Mononuclear cell (primary cell): ENCODE measurements around the gene EPC1. TPM values are rescaled to one million over a fixed set of nuclear protein-coding genes. Genes with fewer than 3 reads are reported as not detected.
"Not testable (repeated sequence)": the region's sequence is repeated elsewhere in the genome, so short reads cannot be mapped to it uniquely, and the experiment has no call there.

ENCODE experiments used
- H3K27me3 ChIP-seq: 2 replicates; pipeline ENCODE4 v1.6.0; 2011; ENCODE audit warnings: low read length, control low read depth; ENCODE audit not compliant: insufficient read depth
- H3K4me1 ChIP-seq: 2 replicates; pipeline ENCODE4 v1.5.1; 2011; ENCODE audit warnings: mild to moderate bottlenecking, low read length, control low read depth; ENCODE audit not compliant: insufficient read depth
- H3K4me3 ChIP-seq: 2 replicates; pipeline ENCODE4 v1.5.1; 2011; ENCODE audit warnings: mild to moderate bottlenecking, low read length, moderate library complexity
- H3K9me3 ChIP-seq: 2 replicates; pipeline ENCODE4 v1.5.1; 2011; ENCODE audit warnings: low read depth, mild to moderate bottlenecking, control low read depth, low read length
- total RNA-seq: library from RNA; depleted of rRNA; stranded (reverse); fragments of >200 nt; gene quantifications from one replicate; pipeline ENCODE4 v1.2.3, GENCODE V29; 2012

EPC1 gene
- total RNA-seq, 1 donor: 194 TPM

DNA sequence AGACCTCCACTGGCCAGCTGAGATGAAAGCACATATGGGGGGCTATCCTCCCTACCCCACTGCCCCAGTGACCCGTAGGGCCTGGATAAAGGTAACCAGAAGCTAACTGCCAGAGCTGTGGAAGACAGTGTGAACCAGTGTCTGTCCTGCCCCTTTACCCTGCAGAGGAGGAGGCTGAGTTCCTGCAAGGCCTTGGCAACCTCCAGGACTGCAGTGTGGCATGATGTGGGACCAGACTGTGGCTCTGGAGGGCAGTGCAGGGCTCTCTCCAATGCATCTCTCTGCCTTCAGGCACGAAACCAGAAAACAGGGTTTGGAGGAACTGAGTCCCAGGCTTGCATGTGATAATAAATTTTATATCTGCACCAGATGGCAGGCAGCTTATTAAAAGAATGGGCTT, 93.1 kb downstream of the EPC1 start:
- H3K4me3 ChIP-seq: no peak overlapping the region
- peaks cover 13% of the 10 kb centered on the region for H3K4me1 ChIP-seq
- no peaks in the 10 kb centered on the region for H3K27me3 ChIP-seq
- H3K9me3 ChIP-seq: no peaks in the 10 kb centered on the region

DNA sequence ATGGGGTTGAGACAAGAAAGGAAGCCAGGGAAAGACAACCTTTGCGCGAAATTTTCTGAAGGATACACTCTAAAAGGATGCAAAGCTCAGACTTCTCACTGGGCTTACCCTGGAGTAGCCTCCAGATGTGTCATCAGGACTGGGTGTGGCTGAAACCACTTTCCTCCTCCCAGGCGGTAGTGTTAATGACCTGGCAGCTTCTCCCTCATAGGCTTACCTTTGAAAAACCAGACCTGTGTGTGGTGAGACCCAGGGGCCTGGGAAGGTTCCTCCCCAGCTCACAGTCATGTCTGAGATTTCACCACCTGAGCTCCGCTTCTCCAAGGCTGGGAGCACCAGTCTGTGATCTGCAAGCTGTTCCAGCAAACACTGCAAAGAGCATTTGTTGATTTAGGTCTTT, 93.7 kb downstream of the EPC1 start:
- H3K4me1 ChIP-seq: peaks cover 13% of the 10 kb centered on the region
- no peaks in the 10 kb centered on the region for H3K27me3 ChIP-seq
- no peak overlapping the region for H3K4me3 ChIP-seq
- no peaks in the 10 kb centered on the region for H3K9me3 ChIP-seq

DNA sequence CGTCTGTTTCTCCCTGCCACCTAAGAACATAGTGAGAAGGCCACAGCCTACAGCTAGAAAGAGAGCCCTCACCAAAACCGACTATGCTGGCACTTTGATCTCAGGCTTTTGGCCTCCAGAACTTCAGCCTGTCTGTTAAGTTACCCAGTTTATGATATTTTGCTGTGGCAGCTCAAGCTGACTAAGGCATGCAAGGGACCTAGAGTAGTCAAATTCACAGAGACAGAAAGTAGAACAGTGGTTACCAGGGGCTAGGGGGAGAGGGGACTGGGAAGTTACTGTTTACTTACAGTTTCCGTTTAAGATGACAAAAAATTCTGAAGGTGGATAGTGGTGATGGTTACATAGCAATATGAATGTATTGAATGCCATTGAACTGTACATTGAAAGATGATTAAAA, 96.5 kb downstream of the EPC1 start:
- not testable (repeated sequence) for H3K4me3 ChIP-seq, H3K27me3 ChIP-seq, H3K9me3 ChIP-seq, H3K4me1 ChIP-seq

DNA sequence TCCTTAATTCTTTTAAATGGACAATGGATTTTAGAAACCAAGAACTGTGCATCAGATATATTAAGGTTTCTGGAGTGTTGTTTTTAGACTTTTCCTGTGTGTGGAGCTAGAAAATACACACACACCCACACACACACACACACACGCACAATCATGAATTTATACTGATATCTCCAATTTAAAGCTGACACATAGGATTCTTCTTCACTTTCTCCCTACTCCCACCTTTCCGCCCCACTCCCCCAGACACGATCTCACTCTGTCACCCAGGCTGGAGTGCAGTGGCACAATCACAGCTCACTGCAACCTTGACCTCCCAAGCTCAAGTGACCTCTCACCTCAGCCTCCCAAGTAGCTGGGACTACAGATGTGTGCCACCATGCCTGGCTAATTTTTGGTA, 100.3 kb downstream of the EPC1 start:
- Histone ChIP-seq H3K4me3 (no peak overlapping the region), H3K4me1 (no peaks in the 10 kb centered on the region), H3K27me3 (no peaks in the 10 kb centered on the region), H3K9me3 (no peaks in the 10 kb centered on the region)

DNA sequence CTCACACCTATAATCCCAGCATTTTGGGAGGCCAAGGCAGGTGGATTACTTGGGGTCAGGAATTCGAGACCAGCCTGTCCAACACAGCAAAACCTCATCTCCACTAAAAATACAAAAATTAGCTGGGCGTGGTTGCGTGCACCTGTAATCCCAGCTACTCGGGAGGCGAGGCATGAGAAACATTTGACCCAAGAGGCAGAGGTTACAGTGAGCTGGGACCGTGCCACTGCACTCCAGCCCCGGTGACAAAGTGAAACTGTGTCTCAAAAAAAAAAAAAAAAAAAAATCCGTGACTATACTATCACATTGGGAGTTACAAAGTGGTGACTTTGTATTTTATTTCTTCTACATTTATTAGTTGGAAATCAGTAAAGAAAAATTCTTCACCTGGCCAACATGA, 101.2 kb downstream of the EPC1 start:
- no peaks in the 10 kb centered on the region for H3K9me3 ChIP-seq
- H3K27me3 ChIP-seq: no peaks in the 10 kb centered on the region
- no peak overlapping the region for H3K4me3 ChIP-seq
- H3K4me1 ChIP-seq: no peaks in the 10 kb centered on the region

DNA sequence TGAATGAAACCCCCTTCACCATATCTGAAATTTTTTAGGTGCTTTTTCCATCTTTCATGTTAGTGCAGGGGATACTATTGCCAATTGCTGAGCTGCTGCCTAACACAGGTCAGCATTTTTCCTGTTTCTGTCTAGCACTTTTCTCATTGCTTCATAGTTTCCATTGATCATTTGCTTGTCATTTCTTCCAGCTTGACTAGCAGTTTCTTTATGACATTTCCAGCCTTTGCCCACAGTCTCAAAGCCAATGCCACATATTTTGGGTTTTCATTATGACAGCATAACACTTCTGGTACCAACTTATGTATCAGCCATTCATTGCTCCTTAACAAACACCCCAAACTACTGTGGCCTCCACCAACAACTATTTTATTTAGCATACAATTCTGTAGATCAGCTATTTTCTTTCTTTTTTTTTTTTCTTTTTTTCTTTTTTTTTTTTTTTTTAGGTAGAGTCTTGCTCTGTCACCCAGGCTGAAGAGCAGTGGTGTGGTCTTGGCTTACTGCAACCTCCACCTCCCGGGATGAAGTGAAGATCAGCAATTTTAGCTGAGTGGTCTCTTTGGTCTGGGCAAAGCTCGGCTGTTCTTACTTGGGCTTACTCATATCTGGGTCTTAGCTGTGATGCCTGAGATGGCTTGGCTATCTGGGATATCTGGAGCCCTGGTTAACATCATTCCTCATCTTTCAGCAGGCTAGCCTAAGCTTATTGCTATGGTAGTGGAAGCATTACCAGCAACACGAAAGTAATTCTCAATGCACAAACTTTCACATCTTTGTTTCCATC, 102.3 kb downstream of the EPC1 start:
- Histone ChIP-seq H3K4me3 (no peak overlapping the region), H3K27me3 (no peaks in the 10 kb centered on the region), H3K4me1 (peaks cover 10% of the 10 kb centered on the region), H3K9me3 (no peaks in the 10 kb centered on the region)

DNA sequence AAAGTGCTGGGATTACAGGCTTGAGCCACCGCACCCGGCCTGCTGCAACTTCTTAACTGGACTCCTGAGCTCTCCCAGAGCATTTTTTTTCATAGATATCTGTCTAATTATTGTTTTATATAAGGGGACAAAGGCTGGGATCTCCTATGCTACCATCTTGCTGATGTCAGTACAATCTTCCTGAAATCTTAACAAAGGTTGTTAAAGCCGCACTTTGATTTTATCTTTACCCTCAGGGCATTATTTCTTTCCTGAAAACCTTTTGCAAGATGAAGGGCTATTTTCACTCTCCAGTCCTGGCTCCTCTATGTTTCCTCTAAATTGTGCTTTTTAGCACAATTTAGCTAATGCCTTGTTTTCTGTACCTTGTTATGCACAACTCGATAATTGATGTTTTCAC, 102.9 kb downstream of the EPC1 start:
- H3K4me1 ChIP-seq: peaks cover 10% of the 10 kb centered on the region
- H3K4me3 ChIP-seq: no peak overlapping the region
- no peaks in the 10 kb centered on the region for H3K27me3 ChIP-seq
- H3K9me3 ChIP-seq: no peaks in the 10 kb centered on the region

DNA sequence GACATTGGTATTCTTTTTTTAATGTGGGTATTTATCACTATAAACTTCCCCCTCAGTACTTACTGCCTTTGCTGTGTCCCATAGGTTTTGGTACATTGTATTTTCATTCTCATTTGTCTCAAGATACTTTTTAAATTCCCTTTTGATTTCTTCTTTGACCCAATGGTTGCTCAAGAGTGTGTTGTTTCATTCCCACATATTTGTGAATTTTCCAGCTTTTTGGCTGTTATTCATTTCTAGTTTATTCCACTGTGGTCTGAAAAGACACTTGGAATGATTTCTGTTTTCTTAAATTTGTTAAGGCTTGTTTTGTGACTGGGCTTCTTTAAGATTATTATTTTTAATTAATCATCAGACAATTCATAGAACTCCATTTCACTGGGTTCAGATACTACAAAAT, 105.0 kb downstream of the EPC1 start:
- H3K9me3 ChIP-seq: no peaks in the 10 kb centered on the region
- H3K4me1 ChIP-seq: peaks cover 10% of the 10 kb centered on the region
- H3K4me3 ChIP-seq: no peak overlapping the region
- H3K27me3 ChIP-seq: no peaks in the 10 kb centered on the region

DNA sequence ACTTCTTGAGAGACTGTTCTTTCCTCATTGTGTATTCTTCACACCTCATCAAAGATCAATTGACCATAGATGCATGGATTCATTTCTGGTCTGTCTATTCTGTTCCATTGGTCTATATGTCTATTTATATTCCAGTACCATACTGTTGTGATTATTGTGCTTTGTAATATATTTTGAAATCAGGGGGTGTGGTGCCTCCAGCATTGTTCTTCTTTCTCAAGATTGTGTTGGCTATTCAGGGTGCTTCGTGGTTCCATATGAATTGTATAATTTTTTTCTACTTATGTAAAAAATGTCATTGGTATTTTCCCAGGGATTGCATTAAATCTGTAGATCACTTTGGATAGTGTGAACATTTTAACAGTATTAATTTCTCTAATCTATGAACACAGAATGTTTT, 106.5 kb downstream of the EPC1 start:
- H3K9me3 ChIP-seq: no peaks in the 10 kb centered on the region
- peaks cover 10% of the 10 kb centered on the region for H3K4me1 ChIP-seq
- no peaks in the 10 kb centered on the region for H3K27me3 ChIP-seq
- no peak overlapping the region for H3K4me3 ChIP-seq

DNA sequence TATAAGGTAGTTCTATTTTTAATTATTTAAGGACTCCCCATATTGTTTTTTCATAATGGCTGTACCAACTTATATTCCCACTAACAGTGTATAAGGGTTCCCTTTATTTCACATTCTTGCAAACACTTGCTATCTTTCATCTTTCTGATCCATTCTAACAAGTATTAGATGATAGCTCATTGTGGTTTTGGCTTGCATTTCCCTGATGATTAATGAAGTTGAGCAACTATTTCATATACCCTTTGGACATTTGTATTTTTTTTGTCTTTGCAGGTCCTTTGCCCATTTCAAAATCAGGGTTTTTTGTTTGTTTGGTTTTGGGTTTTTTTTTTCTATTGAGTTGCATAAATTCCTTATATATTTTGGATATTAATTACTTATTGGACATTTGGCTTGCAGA, 107.2 kb downstream of the EPC1 start:
- no peaks in the 10 kb centered on the region for H3K27me3 ChIP-seq
- peaks cover 10% of the 10 kb centered on the region for H3K4me1 ChIP-seq
- H3K4me3 ChIP-seq: no peak overlapping the region
- H3K9me3 ChIP-seq: no peaks in the 10 kb centered on the region

DNA sequence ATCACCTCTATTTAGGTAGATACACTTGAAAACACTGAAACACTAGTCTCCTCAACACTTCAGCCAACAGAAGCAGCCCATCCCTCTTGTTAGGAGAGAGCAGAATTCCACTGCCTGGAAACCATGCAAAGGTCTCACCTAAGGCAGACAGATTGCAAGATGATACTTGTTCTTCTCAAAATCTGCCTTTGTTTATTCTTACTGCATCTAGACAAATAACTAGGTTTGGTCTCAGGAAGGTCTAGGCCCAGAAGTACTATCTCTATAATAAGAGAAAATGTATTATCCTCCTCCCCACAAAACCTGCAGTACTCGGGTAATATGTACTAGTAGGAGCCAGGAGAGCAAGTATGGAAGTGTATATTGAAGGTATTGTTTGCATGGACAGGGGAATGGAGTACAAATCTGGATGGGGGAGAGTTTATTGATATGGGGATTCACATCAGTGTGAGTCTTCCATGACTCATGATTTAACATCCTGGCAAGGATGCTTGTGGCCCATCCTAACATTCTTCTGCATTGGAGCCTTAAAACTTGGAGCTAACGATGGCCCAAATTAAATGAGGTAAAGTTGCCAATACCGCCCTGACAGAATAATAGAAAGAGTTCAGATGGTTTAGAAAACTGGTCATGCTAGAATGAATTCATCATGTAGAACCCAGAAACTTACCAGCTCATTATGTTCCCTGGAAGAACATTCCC, 109.2 kb downstream of the EPC1 start:
- Histone ChIP-seq H3K4me1 (peaks cover 10% of the 10 kb centered on the region), H3K27me3 (no peaks in the 10 kb centered on the region), H3K9me3 (no peaks in the 10 kb centered on the region), H3K4me3 (no peak overlapping the region)

DNA sequence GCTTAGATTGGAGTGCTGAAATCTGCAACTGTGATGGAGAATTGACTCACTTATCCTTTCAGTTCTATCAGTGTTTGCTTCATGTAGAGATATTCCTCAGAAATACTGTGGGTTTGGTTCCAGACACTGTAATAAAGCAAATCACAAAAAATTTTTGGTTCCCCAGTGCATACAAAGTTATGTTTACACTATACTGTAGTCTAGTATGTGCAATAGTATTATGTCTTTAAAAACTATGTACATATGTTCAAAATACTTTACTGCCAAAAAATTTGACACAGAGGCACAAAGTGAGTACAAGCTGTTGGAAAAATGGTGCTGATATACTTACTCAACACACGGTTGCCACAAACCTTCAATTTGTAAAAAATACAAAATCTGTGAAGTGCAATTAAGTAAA, 112.5 kb downstream of the EPC1 start:
- Histone ChIP-seq H3K27me3 (no peaks in the 10 kb centered on the region), H3K9me3 (no peaks in the 10 kb centered on the region), H3K4me1 (no peaks in the 10 kb centered on the region)

DNA sequence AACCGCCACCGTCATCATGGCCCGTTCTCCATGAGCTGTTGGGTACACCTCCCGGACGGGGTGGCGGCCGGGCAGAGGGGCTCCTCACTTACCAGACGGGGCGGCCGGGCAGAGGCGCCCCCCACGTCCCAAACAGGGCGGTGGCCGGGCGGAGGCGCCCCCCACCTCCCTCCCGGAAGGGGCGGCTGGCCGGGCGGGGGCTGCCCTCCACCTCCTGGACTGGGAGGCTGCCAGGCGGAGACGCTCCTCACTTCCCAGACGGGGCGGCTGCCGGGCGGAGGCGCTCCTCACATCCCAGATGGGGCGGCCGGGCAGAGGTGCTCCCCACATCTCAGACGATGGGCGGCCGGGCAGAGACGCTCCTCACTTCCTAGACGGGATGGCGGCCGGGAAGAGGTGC, 113.6 kb downstream of the EPC1 start:
- not testable (repeated sequence) for H3K4me1 ChIP-seq, H3K4me3 ChIP-seq, H3K9me3 ChIP-seq, H3K27me3 ChIP-seq

More for the DNA sequence above, 112.5 kb downstream of the EPC1 start:
- H3K4me3 ChIP-seq: no peak overlapping the region

DNA sequence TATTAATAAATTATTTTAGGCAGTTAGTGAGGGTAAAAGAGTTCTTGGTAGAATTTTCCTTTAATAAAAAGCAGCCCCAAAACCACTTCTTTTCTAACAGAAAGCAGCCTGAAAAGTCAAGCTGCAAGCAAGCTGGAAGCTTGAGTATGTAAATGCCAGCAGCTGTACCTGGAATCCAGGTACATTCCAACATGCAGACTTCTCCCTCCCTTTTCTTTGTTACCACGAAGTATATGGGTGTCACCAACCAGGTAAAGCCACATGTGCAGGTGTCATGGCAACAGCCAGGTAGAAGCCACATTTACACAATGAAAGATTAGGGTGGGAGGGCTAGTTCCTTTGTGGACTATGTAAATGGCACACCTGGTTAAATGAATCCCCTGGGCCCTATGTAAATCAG, 114.6 kb downstream of the EPC1 start:
- Histone ChIP-seq H3K27me3 (no peaks in the 10 kb centered on the region), H3K4me3 (no peak overlapping the region), H3K4me1 (no peaks in the 10 kb centered on the region), H3K9me3 (no peaks in the 10 kb centered on the region)

DNA sequence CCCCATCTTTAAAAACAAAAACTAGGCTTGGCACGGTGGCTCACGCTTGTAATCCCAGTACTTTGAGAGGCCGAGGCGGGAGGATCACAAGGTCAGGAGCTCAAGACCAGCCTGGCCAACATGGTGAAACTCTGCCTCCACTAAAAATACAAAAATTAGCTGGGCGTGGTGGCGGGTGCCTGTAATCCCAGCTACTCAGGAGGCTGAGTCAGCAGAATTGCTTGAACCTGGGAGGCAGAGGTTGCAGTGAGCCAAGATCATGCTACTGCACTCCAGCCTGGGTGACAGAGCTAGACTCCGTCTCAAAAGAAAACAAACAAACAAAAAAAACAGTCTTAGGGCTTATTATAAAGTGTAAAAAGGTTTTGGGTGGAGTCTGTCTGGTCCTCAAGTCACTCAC, 117.2 kb downstream of the EPC1 start:
- H3K4me1 ChIP-seq, H3K9me3 ChIP-seq, H3K4me3 ChIP-seq, H3K27me3 ChIP-seq: not testable (repeated sequence)

DNA sequence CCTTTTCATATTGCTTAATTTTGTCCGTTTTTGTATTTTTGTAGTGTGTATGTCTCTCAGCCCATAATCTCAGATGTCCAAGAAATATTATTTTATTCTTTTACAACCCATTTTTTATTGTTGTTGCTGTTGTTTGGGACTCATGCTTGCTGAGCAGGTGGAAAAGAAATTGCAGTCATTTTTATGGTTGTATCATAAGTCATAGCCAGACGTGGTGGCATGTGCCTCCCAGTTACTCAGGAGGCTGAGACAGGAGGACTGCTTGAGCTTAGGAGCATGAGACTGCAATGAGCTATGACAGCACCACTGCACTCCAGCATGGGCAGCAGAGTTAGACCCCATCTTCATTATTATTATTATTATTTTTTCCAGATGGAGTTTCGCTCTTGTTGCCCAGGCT, 117.8 kb downstream of the EPC1 start:
- Histone ChIP-seq H3K4me1 (no peaks in the 10 kb centered on the region), H3K4me3 (no peak overlapping the region), H3K9me3 (no peaks in the 10 kb centered on the region), H3K27me3 (no peaks in the 10 kb centered on the region)
